ENCODE measurements around the gene GTSF1L.
A peak's percentile ranks its signal among the peaks of the same experiment; 100 is the strongest.

GTSF1L gene

GRCh38 chr20:43690943-43691598 lies 35.7 kb downstream of the GTSF1L start:
- Mint-ChIP-seq H3K36me3 (peaks cover 30% of the 10 kb centered on the region), H3K4me3 (no peak overlapping the region), H3K27ac (no peak overlapping the region), H3K9me3 (no peaks in the 10 kb centered on the region), H3K4me1 (no peaks in the 10 kb centered on the region), H3K27me3 (no peaks in the 10 kb centered on the region)
- no peak for DNase-seq
- CTCF ChIA-PET = interaction anchor here (0.6 to 3.8 kb wide), 7 partner anchors 24 to 583 kb away, joined by 3 to 31 read pairs (median 4); no protein-coding TSS in a partner anchor

- no peak for DNase-seq
- H3K27me3 Mint-ChIP-seq = no peaks in the 10 kb centered on the region
- peaks cover 24% of the 10 kb centered on the region for H3K36me3 Mint-ChIP-seq
- H3K9me3 Mint-ChIP-seq = no peaks in the 10 kb centered on the region
- H3K4me1 Mint-ChIP-seq = no peaks in the 10 kb centered on the region
- no peak overlapping the region for H3K4me3 Mint-ChIP-seq
- peak overlapping the region; percentile 28 for H3K27ac Mint-ChIP-seq
- CTCF ChIA-PET = interaction anchor here (1.0 to 1.6 kb wide), 5 partner anchors 9 to 391 kb away, joined by 3 to 5 read pairs (median 3); no protein-coding TSS in a partner anchor
Observed at GRCh38 chr20:43689165-43689564, 37.6 kb downstream of the GTSF1L start.

GRCh38 chr20:43686820-43687219 lies 40.0 kb downstream of the GTSF1L start:
- H3K27me3 Mint-ChIP-seq = no peaks in the 10 kb centered on the region
- DNase-seq = no peak
- H3K36me3 Mint-ChIP-seq = peaks cover 26% of the 10 kb centered on the region
- CTCF ChIA-PET = no interaction called here
- H3K27ac Mint-ChIP-seq = no peak overlapping the region
- H3K4me3 Mint-ChIP-seq = no peak overlapping the region
- no peaks in the 10 kb centered on the region for H3K4me1 Mint-ChIP-seq
- H3K9me3 Mint-ChIP-seq = no peaks in the 10 kb centered on the region

GRCh38 chr20:43682446-43682845 lies 44.4 kb downstream of the GTSF1L start:
- Mint-ChIP-seq H3K4me3 (no peak overlapping the region), H3K36me3 (peaks cover 20% of the 10 kb centered on the region), H3K4me1 (peaks cover 5% of the 10 kb centered on the region), H3K27ac (no peak overlapping the region), H3K27me3 (no peaks in the 10 kb centered on the region), H3K9me3 (no peaks in the 10 kb centered on the region)
- DNase-seq = no peak
- CTCF ChIA-PET = interaction anchor here (1.0 kb wide), 1 partner anchor 10 kb away, joined by 4 read pairs; no protein-coding TSS in a partner anchor

- H3K4me1 Mint-ChIP-seq = peaks cover 5% of the 10 kb centered on the region
- H3K27me3 Mint-ChIP-seq = no peaks in the 10 kb centered on the region
- no peaks in the 10 kb centered on the region for H3K9me3 Mint-ChIP-seq
- DNase-seq = no peak
- H3K27ac Mint-ChIP-seq = no peak overlapping the region
- CTCF ChIA-PET = interaction anchor here (1.0 to 1.6 kb wide), 2 partner anchors 10 to 144 kb away, joined by 4 to 6 read pairs; no protein-coding TSS in a partner anchor
- no peak overlapping the region for H3K4me3 Mint-ChIP-seq
- peaks cover 24% of the 10 kb centered on the region for H3K36me3 Mint-ChIP-seq
Observed at GRCh38 chr20:43681991-43682410, 44.8 kb downstream of the GTSF1L start.

GRCh38 chr20:43681468-43681942 lies 45.3 kb downstream of the GTSF1L start:
- DNase-seq = no peak
- CTCF ChIA-PET = interaction anchor here (0.7 to 1.6 kb wide), 3 partner anchors 11 to 400 kb away, joined by 3 to 6 read pairs (median 4); no protein-coding TSS in a partner anchor
- H3K27me3 Mint-ChIP-seq = no peaks in the 10 kb centered on the region
- H3K27ac Mint-ChIP-seq = peak overlapping the region; percentile 70
- H3K4me1 Mint-ChIP-seq = peaks cover 5% of the 10 kb centered on the region
- H3K36me3 Mint-ChIP-seq = peaks cover 22% of the 10 kb centered on the region
- H3K4me3 Mint-ChIP-seq = no peak overlapping the region
- H3K9me3 Mint-ChIP-seq = no peaks in the 10 kb centered on the region

GRCh38 chr20:43680981-43681380 lies 45.8 kb downstream of the GTSF1L start:
- no peak overlapping the region for H3K4me3 Mint-ChIP-seq
- H3K27ac Mint-ChIP-seq = peak overlapping the region; percentile 70
- CTCF ChIA-PET = interaction anchor here (0.7 to 1.6 kb wide), 3 partner anchors 8 to 401 kb away, joined by 3 to 6 read pairs (median 3); no protein-coding TSS in a partner anchor
- peaks cover 21% of the 10 kb centered on the region for H3K36me3 Mint-ChIP-seq
- no peaks in the 10 kb centered on the region for H3K9me3 Mint-ChIP-seq
- peaks cover 5% of the 10 kb centered on the region for H3K4me1 Mint-ChIP-seq
- no peak for DNase-seq
- H3K27me3 Mint-ChIP-seq = no peaks in the 10 kb centered on the region

GRCh38 chr20:43676368-43676767 lies 50.4 kb downstream of the GTSF1L start:
- CTCF ChIA-PET = no interaction called here
- Mint-ChIP-seq H3K36me3 (peaks cover 31% of the 10 kb centered on the region), H3K4me3 (no peak overlapping the region), H3K4me1 (peaks cover 6% of the 10 kb centered on the region), H3K9me3 (peaks cover 2% of the 10 kb centered on the region), H3K27ac (no peak overlapping the region), H3K27me3 (no peaks in the 10 kb centered on the region)
- no peak for DNase-seq
